ENCODE results near the gene ALDH18A1. TPM values are rescaled to one million over a fixed set of nuclear protein-coding genes. Genes with fewer than 3 reads are reported as not detected.

Gene ALDH18A1
- total RNA-seq, 1 experiment from 2014 or later: 114 TPM

DNA sequence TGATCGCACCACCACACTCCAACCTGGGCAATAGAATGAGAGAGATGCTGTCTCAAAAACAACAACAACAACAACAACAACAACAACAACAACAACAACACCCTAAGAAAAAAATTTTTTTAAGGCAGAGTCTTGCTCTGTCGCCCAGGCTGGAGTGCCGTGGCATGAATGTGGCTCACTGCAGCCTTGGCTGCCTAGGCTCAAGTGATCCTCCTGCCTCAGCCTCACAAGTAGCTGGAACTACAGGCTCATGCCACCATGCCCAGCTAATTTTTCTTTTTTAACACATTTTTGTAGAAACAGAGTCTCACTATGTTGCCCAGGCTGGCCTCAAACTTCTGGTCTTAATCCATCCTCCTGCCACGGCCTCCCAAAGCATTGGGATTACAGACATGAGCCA, 18.6 kb downstream of the ALDH18A1 start:
- H3K79me1 ChIP-seq (ENCODE audit: insufficient read depth, low read depth, low read length, poor library complexity, severe bottlenecking): no peaks in the 10 kb centered on the region
- no CpG with 5 or more reads among the region's 4 CpGs for WGBS (ENCODE audit: extremely low coverage, insufficient read length, low lambda C conversion rate)
- no peak overlapping the region for H2BK5ac ChIP-seq (ENCODE audit: insufficient read length, low read length)
- no peaks in the 10 kb centered on the region for H3K23me2 ChIP-seq (ENCODE audit: insufficient read length, low read depth, low read length, poor library complexity, severe bottlenecking)
- no peaks in the 10 kb centered on the region for H3K79me2 ChIP-seq (ENCODE audit: insufficient read depth, low read length)
- no peak overlapping the region for H3K27ac ChIP-seq (ENCODE audit: insufficient read length, low read depth, low read length)
- Mint-ChIP-seq H3K4me1 (peaks cover 0 to 8% of the 10 kb centered on the region in 2 experiments; a peak in 1 of 4 replicates), H3K27me3 (ENCODE audit: low read depth) (no peaks in the 10 kb centered on the region), H3K36me3 (ENCODE audit: insufficient read depth in 1 of 3, low read depth in 3 of 3) (peaks cover 26 to 87% (median 55%) of the 10 kb centered on the region in 3 experiments; a peak in 6 of 7 replicates), H3K4me3 (no peak overlapping the region), H3K9me3 (peaks cover 0 to 4% of the 10 kb centered on the region in 2 experiments; a peak in 1 of 5 replicates), H3K27ac (no peak overlapping the region)
- TF ChIP-seq, protein P1, sequence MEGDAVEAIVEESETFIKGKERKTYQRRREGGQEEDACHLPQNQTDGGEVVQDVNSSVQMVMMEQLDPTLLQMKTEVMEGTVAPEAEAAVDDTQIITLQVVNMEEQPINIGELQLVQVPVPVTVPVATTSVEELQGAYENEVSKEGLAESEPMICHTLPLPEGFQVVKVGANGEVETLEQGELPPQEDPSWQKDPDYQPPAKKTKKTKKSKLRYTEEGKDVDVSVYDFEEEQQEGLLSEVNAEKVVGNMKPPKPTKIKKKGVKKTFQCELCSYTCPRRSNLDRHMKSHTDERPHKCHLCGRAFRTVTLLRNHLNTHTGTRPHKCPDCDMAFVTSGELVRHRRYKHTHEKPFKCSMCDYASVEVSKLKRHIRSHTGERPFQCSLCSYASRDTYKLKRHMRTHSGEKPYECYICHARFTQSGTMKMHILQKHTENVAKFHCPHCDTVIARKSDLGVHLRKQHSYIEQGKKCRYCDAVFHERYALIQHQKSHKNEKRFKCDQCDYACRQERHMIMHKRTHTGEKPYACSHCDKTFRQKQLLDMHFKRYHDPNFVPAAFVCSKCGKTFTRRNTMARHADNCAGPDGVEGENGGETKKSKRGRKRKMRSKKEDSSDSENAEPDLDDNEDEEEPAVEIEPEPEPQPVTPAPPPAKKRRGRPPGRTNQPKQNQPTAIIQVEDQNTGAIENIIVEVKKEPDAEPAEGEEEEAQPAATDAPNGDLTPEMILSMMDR (conservative IDR thresholded peaks at IDR 0.05): no peak
- no peak overlapping the region for H4K91ac ChIP-seq (ENCODE audit: insufficient read length, low read depth, low read length)
- no peak overlapping the region for H3K4me2 ChIP-seq (ENCODE audit: insufficient read depth, insufficient read length, low read length)
- no peak overlapping the region for H3K56ac ChIP-seq (ENCODE audit: insufficient read length, low read depth, low read length)
- no peak overlapping the region for H2AK5ac ChIP-seq (ENCODE audit: insufficient read length, low read length)
- no peak for DNase-seq
- no peak overlapping the region for H3K23ac ChIP-seq (ENCODE audit: insufficient read length, low read depth, low read length)
- H3K14ac ChIP-seq (ENCODE audit: insufficient read depth, low read length): no peak overlapping the region
- no peak overlapping the region for H3T11ph ChIP-seq (ENCODE audit: low read length)
- H4K8ac ChIP-seq (replicated peaks; ENCODE audit: insufficient read length, low read depth, low read length): no peak overlapping the region
- H2BK120ac ChIP-seq (ENCODE audit: low read depth, low read length, poor library complexity, severe bottlenecking): no peak overlapping the region
- H2BK12ac ChIP-seq (ENCODE audit: insufficient read length, low read depth, low read length): no peak overlapping the region
- H4K20me1 ChIP-seq (ENCODE audit: control insufficient read depth, insufficient read depth, insufficient read length): peaks cover 2% of the 10 kb centered on the region
- no peaks in the 10 kb centered on the region for H3K27me3 ChIP-seq (ENCODE audit: insufficient read depth, low read length)
- no peak overlapping the region for H3K18ac ChIP-seq (ENCODE audit: insufficient read length, low read depth, low read length)
- no peak overlapping the region for H2AFZ ChIP-seq (ENCODE audit: low read length)
- H3K4ac ChIP-seq (ENCODE audit: low read depth, low read length): no peak overlapping the region
- H4K5ac ChIP-seq (ENCODE audit: insufficient read length, low read depth, low read length): no peak overlapping the region
- H3K9ac ChIP-seq (ENCODE audit: extremely low read depth, insufficient read length, low read length): no peak overlapping the region
- H2BK20ac ChIP-seq (ENCODE audit: low read depth, low read length, poor library complexity, severe bottlenecking): no peak overlapping the region
- H2BK15ac ChIP-seq (ENCODE audit: low read depth, low read length): no peak overlapping the region
- no peaks in the 10 kb centered on the region for H3K9me3 ChIP-seq (ENCODE audit: control insufficient read depth, low read depth, low read length)
- no peaks in the 10 kb centered on the region for H3K4me1 ChIP-seq (ENCODE audit: insufficient read depth, low read length)

Measured in H9 (cell line).